GM19438 (cell line): ENCODE results near the gene TIPRL.
"Not testable (repeated sequence)": the region's sequence is repeated elsewhere in the genome, so short reads cannot be mapped to it uniquely, and the experiment has no call there.

ENCODE experiments used
- ATAC-seq: cut with Tn5 transposase; IDR thresholded peaks from one replicate; pipeline ENCODE4 v1.9.1; 2021; ENCODE audit warnings: low read depth; ENCODE audit not compliant: unreplicated experiment

TIPRL gene

DNA sequence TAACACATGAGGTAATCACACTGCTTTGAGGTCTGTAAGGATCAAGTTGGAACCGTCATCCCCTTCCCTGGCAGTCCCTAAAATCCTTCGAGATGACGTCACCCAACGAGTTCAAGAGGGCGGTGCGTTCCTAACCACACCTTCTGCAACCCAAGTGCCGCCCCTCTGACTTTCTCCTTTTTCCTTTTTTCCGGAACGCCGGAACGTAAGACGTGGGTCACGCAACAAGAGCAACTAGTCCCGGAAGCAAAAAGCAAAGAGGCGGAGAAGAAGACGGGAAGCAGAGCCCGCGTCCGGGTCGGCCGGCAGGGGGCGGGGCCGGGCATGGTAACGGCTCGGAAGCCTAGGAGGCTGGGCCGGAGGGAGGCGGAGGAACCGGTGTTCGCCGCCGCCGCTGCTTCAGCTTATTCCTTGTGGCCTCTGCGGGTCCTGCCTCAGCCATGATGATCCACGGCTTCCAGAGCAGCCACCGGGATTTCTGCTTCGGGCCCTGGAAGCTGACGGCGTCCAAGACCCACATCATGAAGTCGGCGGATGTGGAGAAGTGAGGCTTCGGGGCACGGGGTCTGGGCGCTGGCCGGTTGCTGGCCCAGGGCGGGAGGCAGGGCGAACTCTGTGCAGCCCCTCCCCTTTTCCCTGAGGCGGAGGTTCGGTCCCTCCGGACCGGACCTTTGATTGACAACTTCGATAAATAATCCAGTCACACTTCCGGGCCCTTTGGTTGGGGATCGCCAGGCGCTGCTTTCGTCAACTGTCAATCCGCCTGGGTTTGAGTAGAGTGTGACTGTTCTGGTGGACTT is at the start of gene TIPRL:
Gene TIPRL (plus strand): TSS at position 325 of the 800 bp plus-strand sequence. CDS start 116 bp downstream, at position 441.
- peak; percentile 97 for ATAC-seq

DNA sequence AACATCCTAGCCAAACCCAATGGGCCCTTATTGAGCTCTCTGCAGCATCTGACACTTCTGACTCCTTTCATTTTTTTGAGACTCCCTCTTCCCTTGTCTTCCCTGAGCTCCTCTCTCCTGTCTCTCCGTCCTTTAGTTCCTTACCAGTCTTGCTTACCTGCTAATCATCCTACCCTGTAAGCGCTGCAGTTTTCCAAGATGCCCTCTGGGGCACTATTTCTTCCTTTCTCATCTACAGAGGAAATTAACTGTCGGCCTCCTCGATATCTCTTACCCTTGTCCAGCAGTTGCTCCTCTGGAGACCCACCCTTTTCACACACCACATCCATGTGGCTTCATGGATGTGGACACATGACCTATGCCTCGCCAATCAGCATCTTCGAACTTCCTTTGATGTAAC is 48.8 kb upstream of the TIPRL start:
- ATAC-seq = no peak

- ATAC-seq = no peak
Observed at GRCh38 chr1:168134132-168134531, 44.6 kb upstream of the TIPRL start.

DNA sequence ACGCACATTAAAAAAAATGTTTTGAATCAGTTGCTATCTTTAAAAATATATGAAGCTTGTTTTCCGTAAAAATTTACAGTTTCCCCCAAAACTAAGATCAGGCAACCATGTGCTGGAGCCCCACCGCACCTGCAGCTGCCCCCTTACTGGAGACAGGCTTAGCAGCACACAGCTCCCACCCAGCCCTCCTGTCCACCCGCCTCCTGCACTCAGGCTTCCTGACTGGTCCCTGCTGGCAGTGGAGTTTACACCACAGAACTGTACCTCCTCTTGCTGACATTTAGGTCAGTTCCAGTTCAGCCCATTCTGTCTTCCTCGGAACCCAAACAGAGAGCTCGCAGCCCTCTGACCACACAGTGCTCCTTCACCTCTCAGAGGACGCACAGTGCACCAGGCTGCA is 44.1 kb upstream of the TIPRL start:
- no peak for ATAC-seq

- no peak for ATAC-seq
Observed at GRCh38 chr1:168135116-168135920, 43.4 kb upstream of the TIPRL start.

GRCh38 chr1:168135921-168136708 is 42.6 kb upstream of the TIPRL start:
- no peak for ATAC-seq

DNA sequence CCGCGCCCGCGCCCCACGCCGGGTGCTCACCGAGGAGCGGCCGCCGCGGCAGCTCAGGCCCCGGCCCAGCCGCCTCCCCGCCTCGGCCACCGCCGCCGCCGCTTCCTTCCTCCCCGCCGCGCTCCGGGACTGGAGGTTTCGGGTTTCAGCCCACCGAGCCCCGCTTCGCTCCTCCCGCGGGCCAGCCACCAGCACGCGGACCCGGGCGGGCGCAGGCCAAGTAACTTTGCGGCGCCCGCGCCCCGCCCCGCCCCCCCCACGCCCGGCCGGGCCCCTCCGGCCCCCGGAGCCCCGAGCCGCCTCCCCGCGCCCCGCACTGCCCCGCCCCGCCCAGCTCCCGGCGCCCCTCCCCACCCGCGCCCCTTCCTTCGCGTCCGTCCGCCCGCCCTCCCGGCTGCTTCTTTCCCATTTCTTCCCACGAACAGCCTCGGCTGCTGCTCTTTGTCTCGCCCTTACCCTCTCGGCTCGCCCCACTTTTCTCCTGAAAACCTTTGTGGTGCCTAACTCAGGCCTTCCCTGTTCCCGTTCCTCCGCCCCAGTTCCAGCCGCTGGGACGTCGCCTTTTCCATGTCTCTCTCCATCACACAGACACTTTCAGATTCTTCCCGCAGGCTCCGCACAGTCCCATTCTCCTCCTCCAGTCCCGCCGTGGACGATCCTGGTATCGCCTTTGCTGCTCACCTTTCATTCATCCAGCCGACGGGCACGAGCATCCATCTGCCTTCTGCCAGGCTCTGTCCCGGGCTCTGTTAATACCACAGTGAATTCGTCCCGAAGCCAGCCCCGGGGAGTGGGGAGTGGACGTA is 41.9 kb upstream of the TIPRL start, which contains the start of gene GPR161:
Gene GPR161 (minus strand): TSS at position 222 of the 806 bp plus-strand sequence. CDS start 32,080 bp downstream, outside the sequence.
- no peak for ATAC-seq

GRCh38 chr1:168137515-168137821 is 41.3 kb upstream of the TIPRL start:
- no peak for ATAC-seq

- no peak for ATAC-seq
Observed at GRCh38 chr1:168138134-168138533, 40.6 kb upstream of the TIPRL start.

DNA sequence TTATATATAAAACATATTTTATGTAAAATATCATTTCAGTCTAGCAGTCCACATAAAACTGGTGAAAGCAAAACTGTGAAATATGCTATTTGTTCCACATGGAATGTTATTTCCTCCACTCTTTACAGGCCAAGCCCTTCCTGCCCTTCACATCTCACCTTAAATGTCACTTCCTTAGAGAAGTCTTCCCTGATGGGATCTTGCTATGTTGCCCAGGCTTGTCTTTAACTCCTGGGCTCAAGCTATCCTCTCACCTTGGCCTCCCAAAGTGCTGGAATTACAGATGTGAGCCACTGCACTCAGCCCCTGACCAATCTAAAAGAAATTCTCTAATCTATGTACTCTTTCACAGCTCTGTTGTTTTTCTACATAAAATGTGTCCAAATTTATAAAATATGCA is 39.7 kb upstream of the TIPRL start:
- ATAC-seq = no peak

DNA sequence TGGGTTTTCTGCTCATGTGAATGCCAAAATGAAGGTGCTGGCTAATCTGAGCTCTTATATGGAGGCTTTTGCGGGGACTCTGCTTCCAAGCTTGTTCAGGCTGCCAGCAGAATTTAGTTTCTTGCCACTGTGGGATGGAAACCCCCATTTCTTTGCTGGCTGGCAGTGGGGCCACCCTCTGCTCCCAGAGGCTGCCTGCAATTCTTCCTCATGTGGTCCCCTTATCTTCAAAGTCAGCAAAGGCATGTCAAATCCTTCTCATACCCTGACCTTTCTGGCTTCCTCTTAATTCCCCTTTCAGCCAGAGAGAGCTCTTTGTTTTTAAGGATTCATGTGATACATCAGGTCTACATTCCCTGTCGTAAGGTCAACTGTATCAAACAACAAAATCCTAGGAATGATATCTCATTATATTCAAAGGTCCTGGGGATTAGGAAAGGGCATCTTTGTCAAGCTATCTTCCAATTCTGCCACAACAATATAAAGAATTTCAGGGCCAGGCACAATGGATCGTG is 36.8 kb upstream of the TIPRL start:
- ATAC-seq = no peak

DNA sequence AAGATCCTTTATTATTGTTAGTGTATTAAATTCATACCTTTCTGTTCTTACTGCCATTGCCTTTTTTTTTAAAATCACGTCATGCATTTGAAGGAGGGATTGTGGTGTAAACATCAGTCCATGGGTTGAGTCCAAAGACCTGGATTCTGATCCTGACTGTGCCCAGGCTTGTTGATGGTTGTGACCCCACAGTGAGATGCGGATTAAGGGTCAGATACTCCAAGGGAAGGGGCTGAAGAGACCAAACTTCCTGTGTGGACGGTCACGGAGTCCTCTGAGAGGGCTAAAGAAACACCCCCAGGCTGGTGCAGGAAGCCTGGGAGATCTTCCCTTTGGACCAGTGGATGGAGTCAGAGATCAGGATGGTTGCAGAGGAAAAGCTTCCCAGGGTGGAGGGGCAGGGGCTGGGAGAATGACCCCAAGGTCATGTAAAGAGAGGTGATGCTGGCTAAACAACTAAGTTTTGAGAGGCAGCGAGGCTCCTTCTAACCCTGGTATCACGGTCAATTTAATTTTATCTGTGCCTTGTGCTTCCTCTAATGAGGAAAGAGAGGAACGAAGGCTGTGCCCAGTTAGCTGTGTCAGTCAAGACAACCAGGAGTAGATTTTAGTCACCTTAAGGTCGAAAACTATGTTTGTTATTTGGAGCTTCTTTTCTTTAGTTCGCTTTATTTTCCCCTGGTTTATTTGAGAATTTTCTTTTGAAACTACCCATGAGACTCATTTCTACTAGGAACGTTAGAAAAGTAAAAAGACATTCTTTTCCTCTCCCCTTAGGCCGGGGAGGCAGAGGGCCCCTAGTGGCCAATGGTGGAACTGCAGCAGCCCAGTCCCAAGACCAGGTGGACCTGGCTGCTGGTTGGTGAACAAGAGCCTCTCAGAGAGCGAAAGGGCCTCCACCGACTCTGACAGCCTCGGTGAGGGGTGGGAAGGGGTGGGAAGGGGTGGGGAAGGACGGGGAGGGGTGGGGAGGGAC is 33.3 kb upstream of the TIPRL start:
- peak; percentile 84 for ATAC-seq

DNA sequence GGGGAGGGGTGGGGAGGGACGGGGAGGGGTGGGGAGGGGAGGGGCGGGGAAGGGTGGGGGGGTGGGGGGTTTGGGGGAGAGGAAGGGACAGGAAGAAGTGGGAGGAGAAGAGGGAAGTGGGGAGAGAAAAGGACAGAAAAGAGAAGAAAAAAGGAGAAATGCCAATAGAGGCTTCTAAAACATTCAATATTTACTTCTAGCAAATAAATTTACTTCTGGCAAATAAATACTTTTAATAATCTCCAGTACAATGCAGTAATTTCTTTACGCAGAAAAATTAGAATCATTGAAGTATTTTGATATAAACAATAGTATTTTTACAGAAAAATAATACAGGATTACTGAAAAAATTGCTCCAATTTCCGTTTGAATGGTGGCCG is 32.6 kb upstream of the TIPRL start:
- no peak for ATAC-seq

- ATAC-seq = no peak
Observed at GRCh38 chr1:168146626-168147025, 32.1 kb upstream of the TIPRL start.

- peak; percentile 60 for ATAC-seq
Observed at GRCh38 chr1:168148916-168149315, 29.8 kb upstream of the TIPRL start.

- no peak for ATAC-seq
Observed at GRCh38 chr1:168150283-168150682, 28.5 kb upstream of the TIPRL start.

GRCh38 chr1:168151935-168152334 is 26.8 kb upstream of the TIPRL start:
- ATAC-seq = no peak

GRCh38 chr1:168154707-168155106 is 24.1 kb upstream of the TIPRL start:
- ATAC-seq = not testable (repeated sequence)

DNA sequence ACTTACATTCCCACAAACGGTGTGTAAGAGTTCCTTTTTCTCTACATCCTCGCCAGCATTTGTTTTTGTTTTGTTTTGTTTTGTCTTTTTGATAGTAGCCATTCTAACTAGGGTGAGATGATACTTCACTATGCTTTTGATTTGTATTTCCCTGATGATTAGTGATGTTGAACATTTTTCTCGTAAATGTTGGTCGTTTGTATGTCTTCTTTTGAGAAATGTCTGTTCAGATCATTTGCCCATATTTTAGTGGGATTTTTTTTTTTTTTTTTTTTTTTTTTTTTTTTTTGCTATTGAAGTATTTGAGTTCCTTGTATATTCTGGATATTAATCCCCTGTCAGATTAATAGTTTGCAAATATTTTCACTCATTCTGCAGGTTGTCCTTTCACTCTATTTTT is 22.9 kb upstream of the TIPRL start:
- no peak for ATAC-seq
